Choroid plexus epithelial cell (primary cell): ENCODE results near the gene SLC13A5.
"Not testable (repeated sequence)": the region's sequence is repeated elsewhere in the genome, so short reads cannot be mapped to it uniquely, and the experiment has no call there.

Source experiments
- DNase-seq: peaks from one replicate; pipeline ENCODE4 v3.0.0-alpha.2; 2010; ENCODE audit warnings: low read depth
- H3K4me3 ChIP-seq: 2 replicates; pipeline ENCODE4 v1.5.1; 2011; ENCODE audit warnings: low read depth, mild to moderate bottlenecking, control low read depth, low read length, moderate library complexity
- CTCF ChIP-seq: conservative IDR thresholded peaks from 2 replicates; pipeline ENCODE4 v1.5.1; 2011; ENCODE audit warnings: low read depth, mild to moderate bottlenecking, control low read depth, inconsistent platforms, low read length, moderate library complexity

The SLC13A5 gene

DNA sequence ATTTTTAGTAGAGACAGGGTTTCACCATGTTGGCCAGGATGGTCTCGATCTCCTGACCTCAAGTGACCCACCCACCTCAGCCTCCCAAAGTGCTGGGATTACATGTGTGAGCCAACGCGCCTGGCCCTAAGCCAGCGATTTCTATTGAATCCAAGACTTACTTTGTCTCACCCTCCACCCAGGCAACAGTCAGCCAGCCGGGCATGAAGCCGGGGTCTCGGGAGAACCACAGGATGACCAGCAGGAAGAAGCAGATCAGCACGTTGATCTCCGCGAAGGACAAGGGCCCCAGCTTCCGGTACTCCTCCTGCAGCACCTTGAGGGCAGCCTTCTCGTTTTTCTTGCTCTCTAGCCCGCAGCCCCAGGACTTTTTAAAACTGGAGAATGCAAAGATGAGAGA lies 17.6 kb downstream of the SLC13A5 start:
- TF ChIP-seq CTCF = no peak
- no peak for DNase-seq
- no peak overlapping the region for H3K4me3 ChIP-seq

DNA sequence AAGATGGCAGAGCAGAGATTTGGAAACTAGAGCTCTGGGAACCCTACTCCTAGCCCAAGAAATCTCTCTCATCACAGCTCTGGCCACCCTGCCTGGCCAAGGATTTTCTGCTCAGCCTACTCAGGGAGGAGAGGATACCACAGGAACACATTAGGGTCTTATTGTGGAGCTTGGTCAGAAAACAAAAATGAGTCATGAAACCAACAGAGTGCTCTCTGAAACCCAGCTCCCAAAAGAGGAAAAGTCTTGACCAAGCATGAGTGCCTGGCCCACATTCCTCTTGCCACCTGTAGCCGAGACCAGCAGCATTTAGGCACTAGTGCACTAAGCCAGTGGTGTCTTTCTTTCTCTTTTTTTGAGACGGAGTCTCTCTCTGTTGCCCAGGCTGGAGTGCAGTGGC lies 18.1 kb downstream of the SLC13A5 start:
- no peak overlapping the region for H3K4me3 ChIP-seq
- no peak for TF ChIP-seq CTCF
- no peak for DNase-seq

- H3K4me3 ChIP-seq, DNase-seq: not testable (repeated sequence)
These were observed 21.2 kb downstream of the SLC13A5 start for GRCh38 chr17:6691958-6692357.

GRCh38 chr17:6691546-6691945 lies 21.6 kb downstream of the SLC13A5 start:
- no peak for DNase-seq
- no peak for TF ChIP-seq CTCF

GRCh38 chr17:6690641-6691040 lies 22.5 kb downstream of the SLC13A5 start:
- TF ChIP-seq CTCF = no peak
- no peak overlapping the region for H3K4me3 ChIP-seq
- DNase-seq = no peak

More at GRCh38 chr17:6691546-6691945, 21.6 kb downstream of the SLC13A5 start:
- H3K4me3 ChIP-seq = no peak overlapping the region

DNA sequence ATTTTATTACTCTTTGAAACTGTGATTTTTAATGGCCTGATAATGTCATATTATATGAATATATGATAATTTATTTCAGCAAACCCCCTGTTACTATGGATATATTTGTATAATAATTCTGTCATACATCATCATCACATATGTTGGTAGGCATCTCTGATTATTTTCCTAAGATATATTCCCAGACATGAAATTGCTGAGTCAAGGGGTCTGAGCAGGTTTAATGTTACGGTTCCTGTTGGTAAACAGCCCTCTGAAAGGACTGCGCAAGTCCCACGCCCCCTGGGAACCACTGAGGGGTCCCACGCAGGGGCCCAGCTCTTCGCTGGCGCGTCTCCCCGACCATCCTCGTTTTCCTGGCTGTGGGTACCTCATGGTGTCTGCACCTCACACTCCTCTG lies 24.2 kb downstream of the SLC13A5 start:
- no peak for TF ChIP-seq CTCF
- H3K4me3 ChIP-seq = no peak overlapping the region
- DNase-seq = no peak

GRCh38 chr17:6686026-6686425 lies 27.1 kb downstream of the SLC13A5 start:
- H3K4me3 ChIP-seq = no peak overlapping the region
- TF ChIP-seq CTCF = no peak
- no peak for DNase-seq
